NCI-H774 (cell line): ENCODE results near the gene CSNK1G2.

Experiments used
- DNase-seq: peaks from one replicate; lab custom pipeline; 2025; lab: John Stamatoyannopoulos, UW

The CSNK1G2 gene

DNA sequence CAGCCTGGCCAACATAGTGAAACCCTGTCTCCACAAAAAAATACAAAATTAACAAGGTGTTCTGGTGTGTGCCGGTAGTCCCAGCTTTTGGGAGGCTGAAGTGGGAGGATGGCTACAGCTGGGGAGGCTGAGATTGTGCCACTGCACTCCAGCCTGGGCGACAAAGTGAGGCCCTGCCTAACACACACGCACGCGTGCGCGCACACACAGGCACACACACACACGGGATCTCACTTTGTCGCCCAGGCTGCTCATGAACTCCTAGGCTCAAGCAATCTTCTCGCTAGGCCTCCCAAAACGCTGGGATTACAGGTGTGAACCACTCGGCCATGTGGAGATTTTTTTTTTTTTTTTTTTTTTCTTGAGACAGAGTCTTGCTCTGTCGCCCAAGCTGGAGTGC is 77.8 kb downstream of the CSNK1G2 start:
- DNase-seq: no peak

DNA sequence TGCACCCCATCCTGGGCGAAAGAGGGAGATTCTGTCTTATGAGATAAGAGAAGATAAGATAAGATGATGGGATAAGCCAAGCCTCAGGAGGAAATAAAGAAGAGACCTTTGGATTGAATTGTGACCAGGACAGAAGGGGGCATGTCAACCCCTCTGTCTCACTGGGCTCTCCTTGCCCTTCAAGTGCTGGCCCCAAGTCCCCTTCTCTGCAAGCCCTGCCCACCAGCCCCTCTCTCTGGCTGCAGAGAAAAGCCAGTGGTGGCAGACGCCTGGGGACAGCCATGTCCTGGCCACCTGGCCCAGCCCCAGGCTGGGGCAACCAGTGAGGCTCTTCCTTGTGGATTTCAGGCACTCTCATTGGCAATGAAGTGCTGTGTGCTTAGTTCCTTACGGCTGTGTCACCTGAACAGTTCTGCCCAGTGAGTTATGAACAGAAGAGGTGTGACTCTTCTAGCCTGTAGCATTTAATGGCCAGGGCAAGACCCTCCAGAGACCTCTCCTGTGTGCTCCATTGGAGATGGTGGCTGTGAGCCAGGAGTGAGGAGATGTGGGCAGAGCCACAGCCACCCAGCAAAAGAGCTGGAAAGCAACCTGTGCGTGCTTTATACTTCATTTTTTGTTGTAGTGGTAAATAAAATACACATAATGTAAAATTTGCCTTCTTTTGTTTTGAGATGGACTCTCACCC is 80.6 kb downstream of the CSNK1G2 start:
- no peak for DNase-seq

DNA sequence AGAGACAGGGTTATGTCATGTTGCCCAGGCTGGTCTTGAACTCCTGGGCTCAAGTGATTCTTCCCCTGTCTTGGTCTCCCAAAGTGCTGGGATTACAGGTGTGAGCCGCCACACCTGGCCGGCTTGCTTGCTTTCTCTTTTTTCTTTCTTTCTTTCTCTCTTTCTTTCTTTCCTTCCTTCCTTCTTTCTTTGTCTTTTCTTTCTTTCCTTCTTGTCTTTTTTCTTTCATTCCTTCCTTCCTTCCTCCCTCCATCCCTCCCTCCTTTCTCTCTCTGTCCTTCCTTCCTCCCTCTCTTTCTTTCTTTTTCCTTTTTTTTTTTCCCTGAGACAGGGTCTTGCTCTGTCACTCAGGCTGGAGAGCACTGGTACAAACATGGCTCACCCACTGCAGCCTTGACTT is 81.3 kb downstream of the CSNK1G2 start:
- DNase-seq: no peak

DNA sequence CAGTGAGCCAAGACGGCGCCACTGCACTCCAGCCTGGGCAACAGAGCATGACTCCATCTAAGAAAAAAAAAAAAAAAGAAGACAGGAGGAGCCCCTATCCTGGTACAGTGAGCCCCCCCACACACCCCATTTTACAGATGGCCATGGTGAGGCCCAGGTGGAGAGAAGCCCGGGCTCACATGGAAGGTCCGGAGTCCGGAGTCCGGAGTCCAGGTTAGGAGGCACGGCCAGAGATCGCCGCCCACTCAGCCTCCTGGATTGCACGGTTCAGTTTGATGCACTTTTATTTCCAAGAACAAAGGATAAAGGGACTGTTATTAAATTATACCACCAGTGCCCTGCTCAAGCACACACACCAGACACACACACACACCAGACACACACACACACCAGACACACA is 85.8 kb downstream of the CSNK1G2 start:
- DNase-seq: no peak

DNA sequence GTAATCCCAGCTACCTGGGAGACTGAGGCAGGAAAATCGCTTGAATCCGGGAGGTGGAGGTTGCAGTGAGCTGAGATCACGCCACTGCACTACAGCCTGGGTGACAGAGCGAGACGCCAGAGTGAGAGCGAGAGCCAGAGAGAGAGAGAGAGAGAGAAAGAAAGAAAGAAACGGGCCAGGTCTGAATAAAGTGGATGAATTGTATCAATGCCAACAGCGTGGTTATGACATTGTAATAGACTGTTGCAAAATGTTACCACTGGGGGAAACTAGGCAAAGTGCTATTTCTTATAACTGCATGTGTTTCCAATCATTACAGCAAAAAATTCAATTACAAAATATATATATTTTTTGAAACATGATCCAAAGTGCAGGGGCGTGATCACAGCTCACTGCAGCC is 86.4 kb downstream of the CSNK1G2 start:
- no peak for DNase-seq
